Measurements from ENCODE around the gene ZNF800. TPM values are rescaled to one million over a fixed set of nuclear protein-coding genes. Genes with fewer than 3 reads are reported as not detected.

Gene ZNF800, protein sequence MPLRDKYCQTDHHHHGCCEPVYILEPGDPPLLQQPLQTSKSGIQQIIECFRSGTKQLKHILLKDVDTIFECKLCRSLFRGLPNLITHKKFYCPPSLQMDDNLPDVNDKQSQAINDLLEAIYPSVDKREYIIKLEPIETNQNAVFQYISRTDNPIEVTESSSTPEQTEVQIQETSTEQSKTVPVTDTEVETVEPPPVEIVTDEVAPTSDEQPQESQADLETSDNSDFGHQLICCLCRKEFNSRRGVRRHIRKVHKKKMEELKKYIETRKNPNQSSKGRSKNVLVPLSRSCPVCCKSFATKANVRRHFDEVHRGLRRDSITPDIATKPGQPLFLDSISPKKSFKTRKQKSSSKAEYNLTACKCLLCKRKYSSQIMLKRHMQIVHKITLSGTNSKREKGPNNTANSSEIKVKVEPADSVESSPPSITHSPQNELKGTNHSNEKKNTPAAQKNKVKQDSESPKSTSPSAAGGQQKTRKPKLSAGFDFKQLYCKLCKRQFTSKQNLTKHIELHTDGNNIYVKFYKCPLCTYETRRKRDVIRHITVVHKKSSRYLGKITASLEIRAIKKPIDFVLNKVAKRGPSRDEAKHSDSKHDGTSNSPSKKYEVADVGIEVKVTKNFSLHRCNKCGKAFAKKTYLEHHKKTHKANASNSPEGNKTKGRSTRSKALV
- polyA plus RNA-seq (11.4 to 18.0 TPM (median 13.5 TPM) in 3 replicates), polyA minus RNA-seq (6.2 to 24.0 TPM (median 17.1 TPM) in 3 replicates)
- 22.9 TPM for polyA plus RNA-seq (2011; ENCODE audit: low read depth)
- 5.9 and 14.7 TPM in 2 replicates for polyA plus RNA-seq (2011; cell fraction: cytosol; rRNA removed)
- polyA plus RNA-seq (2011; cell fraction: nucleus; rRNA removed): 25.7 and 29.0 TPM in 2 replicates
- polyA plus RNA-seq (2012; ENCODE audit: low replicate concordance): 11.3 and 18.4 TPM in 2 replicates
- 17.5 TPM for polyA minus RNA-seq (2011; cell fraction: cytosol; rRNA and poly(A)+ RNA removed)
- 25.4 and 55.6 TPM in 2 replicates for polyA minus RNA-seq (2011; cell fraction: nucleus; rRNA and poly(A)+ RNA removed)

DNA sequence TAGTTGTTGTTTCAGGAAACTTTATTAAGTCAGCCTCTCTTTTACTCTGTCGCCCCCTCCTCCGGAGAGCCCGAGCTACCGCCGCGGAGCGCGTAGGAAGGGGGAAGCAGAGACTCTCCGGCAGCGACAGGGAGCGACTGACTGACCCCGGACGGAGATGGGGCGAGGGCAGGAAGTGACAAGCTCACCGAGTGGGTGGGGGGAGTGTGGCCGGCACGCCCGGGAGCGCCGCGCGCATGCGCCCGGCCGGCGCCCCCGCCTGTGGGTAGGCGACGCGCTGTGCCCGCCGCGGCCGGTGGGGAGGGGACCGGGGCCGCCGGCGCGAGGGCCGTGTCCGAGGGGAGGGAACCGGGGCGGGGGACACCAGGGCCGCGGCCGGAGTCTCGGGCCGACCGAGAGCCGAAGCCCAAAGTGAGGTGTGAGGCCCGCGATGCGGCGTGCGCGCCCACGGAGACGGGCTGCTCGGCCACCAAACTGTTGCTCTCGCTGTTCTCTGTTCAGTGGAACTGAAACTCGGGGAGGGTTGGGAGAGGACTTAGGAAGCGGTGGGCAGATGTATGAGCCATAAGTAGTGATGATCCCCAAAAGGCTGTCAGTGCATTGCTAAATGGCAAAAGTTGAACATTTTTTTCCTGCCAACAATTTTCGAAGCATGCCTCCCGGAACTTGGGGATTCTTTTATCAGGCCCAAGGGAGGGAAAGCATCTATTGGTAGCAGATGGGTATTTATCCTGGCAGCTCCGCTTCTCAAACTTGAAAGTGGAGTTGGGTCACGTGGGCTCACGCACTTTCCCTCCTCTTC, at the start of gene ZNF800:
ZNF800 (minus strand) TSS at position 143 of the 802 bp plus-strand sequence. CDS start 1,151 bp downstream, outside the sequence.
- H3K27ac ChIP-seq (ENCODE audit: control insufficient read depth, insufficient read depth, low read length): peak within 1 kb of the TSS; percentile 81
- H3K4me3 ChIP-seq (ENCODE audit: control insufficient read depth in 2 of 3, extremely low read depth in 1 of 3, insufficient read depth in 2 of 3, low read depth in 1 of 3, low read length in 3 of 3): peak within 1 kb of the TSS; percentile 85 to 92 (median 88)
- peaks cover 14% of the 10 kb centered on the region for H3K4me1 ChIP-seq (ENCODE audit: control insufficient read depth, extremely low read depth, insufficient read depth, low read length)
- H3K4me2 ChIP-seq (ENCODE audit: control insufficient read depth, extremely low read depth, insufficient read depth, low read depth, low read length): peak within 1 kb of the TSS; percentile 93
- H3K9ac ChIP-seq (ENCODE audit: control insufficient read depth, extremely low read depth, insufficient read depth, low read length): peak within 1 kb of the TSS; percentile 89
- FAIRE-seq (no peak), DNase-seq (ENCODE audit: low read depth, low spot score) (peak; percentile 32)
- no peaks in the 10 kb centered on the region for H3K27me3 ChIP-seq (ENCODE audit: control insufficient read depth, extremely low read depth, insufficient read depth, low read length)
- H3K79me2 ChIP-seq (ENCODE audit: control insufficient read depth, insufficient read depth, low read length): peaks cover 47% of the 10 kb centered on the region
- peak within 1 kb of the TSS; percentile 76 for H2AFZ ChIP-seq (ENCODE audit: control insufficient read depth, low read length)
- no peaks in the 10 kb centered on the region for H3K36me3 ChIP-seq (ENCODE audit: control insufficient read depth in 2 of 2, extremely low read depth in 1 of 2, insufficient read depth in 2 of 2, low read length in 2 of 2)
- no peaks in the 10 kb centered on the region for H3K9me3 ChIP-seq (ENCODE audit: control insufficient read depth, low read depth, low read length)
- H3K9me1 ChIP-seq (ENCODE audit: control insufficient read depth, extremely low read depth, insufficient read depth, low read length): no peaks in the 10 kb centered on the region
- no peak for TF ChIP-seq EZH2 (IDR thresholded peaks at IDR 0.05; ENCODE audit: low read length)
- TF ChIP-seq, protein P1, sequence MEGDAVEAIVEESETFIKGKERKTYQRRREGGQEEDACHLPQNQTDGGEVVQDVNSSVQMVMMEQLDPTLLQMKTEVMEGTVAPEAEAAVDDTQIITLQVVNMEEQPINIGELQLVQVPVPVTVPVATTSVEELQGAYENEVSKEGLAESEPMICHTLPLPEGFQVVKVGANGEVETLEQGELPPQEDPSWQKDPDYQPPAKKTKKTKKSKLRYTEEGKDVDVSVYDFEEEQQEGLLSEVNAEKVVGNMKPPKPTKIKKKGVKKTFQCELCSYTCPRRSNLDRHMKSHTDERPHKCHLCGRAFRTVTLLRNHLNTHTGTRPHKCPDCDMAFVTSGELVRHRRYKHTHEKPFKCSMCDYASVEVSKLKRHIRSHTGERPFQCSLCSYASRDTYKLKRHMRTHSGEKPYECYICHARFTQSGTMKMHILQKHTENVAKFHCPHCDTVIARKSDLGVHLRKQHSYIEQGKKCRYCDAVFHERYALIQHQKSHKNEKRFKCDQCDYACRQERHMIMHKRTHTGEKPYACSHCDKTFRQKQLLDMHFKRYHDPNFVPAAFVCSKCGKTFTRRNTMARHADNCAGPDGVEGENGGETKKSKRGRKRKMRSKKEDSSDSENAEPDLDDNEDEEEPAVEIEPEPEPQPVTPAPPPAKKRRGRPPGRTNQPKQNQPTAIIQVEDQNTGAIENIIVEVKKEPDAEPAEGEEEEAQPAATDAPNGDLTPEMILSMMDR (optimal IDR thresholded peaks at IDR 0.05 in 1 of 3, IDR thresholded peaks at IDR 0.05 in 1 of 3, conservative IDR thresholded peaks at IDR 0.05 in 1 of 3; ENCODE audit: extremely low read depth in 1 of 3, insufficient read depth in 2 of 3, low read length in 3 of 3): no peak
- dilution Hi-C loops (cut with MboI; ENCODE audit: extremely low pct_ligation_motif_present, low sequenced_read_pairs): no loop called here
- no peaks in the 10 kb centered on the region for H4K20me1 ChIP-seq (ENCODE audit: control insufficient read depth, extremely low read depth, insufficient read depth, low read length)

DNA sequence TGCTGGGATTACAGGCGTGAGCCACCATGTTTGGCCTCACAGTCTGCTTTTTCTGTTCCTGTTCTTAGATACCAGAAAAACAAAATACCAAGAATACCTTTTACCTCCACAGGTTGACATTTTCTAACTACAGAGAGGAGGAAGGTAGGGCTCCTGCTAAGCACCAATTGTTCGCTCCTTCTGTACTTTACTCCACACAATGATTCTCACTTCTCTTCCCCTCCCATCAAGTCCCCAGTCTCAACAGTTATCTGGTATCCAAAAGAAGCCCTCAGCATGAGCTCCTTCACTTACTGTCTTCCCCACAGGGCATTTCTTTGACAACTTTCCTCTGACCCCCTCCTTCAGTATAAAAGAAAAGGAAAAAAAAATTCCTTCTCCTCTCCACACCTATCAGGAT, 47.7 kb upstream of the ZNF800 start:
- H3K4me3 ChIP-seq (ENCODE audit: control insufficient read depth in 2 of 3, extremely low read depth in 1 of 3, insufficient read depth in 2 of 3, low read depth in 1 of 3, low read length in 3 of 3): no peak overlapping the region
- H2AFZ ChIP-seq (ENCODE audit: control insufficient read depth, low read length): no peak overlapping the region
- H3K4me2 ChIP-seq (ENCODE audit: control insufficient read depth, extremely low read depth, insufficient read depth, low read depth, low read length): no peak overlapping the region
- H3K79me2 ChIP-seq (ENCODE audit: control insufficient read depth, insufficient read depth, low read length): no peaks in the 10 kb centered on the region
- H3K27ac ChIP-seq (ENCODE audit: control insufficient read depth, insufficient read depth, low read length): no peak overlapping the region
- no peaks in the 10 kb centered on the region for H3K36me3 ChIP-seq (ENCODE audit: control insufficient read depth in 2 of 2, extremely low read depth in 1 of 2, insufficient read depth in 2 of 2, low read length in 2 of 2)
- no peaks in the 10 kb centered on the region for H3K4me1 ChIP-seq (ENCODE audit: control insufficient read depth, extremely low read depth, insufficient read depth, low read length)
- DNase-seq (ENCODE audit: low read depth, low spot score) (no peak), FAIRE-seq (no peak)
- H3K9me3 ChIP-seq (ENCODE audit: control insufficient read depth, low read depth, low read length): no peaks in the 10 kb centered on the region
- H3K9me1 ChIP-seq (ENCODE audit: control insufficient read depth, extremely low read depth, insufficient read depth, low read length): no peaks in the 10 kb centered on the region
- H4K20me1 ChIP-seq (ENCODE audit: control insufficient read depth, extremely low read depth, insufficient read depth, low read length): no peaks in the 10 kb centered on the region
- no peaks in the 10 kb centered on the region for H3K27me3 ChIP-seq (ENCODE audit: control insufficient read depth, extremely low read depth, insufficient read depth, low read length)
- dilution Hi-C loops (cut with MboI; ENCODE audit: extremely low pct_ligation_motif_present, low sequenced_read_pairs): no loop called here
- H3K9ac ChIP-seq (ENCODE audit: control insufficient read depth, extremely low read depth, insufficient read depth, low read length): no peak overlapping the region
- TF ChIP-seq, protein P1 (optimal IDR thresholded peaks at IDR 0.05 in 1 of 3, IDR thresholded peaks at IDR 0.05 in 1 of 3, conservative IDR thresholded peaks at IDR 0.05 in 1 of 3; ENCODE audit: extremely low read depth in 1 of 3, insufficient read depth in 2 of 3, low read length in 3 of 3): no peak
- TF ChIP-seq EZH2 (IDR thresholded peaks at IDR 0.05; ENCODE audit: low read length): no peak
